HepG2 (cell line): ENCODE measurements around the gene EXOC3L2. TPM values are rescaled to one million over a fixed set of nuclear protein-coding genes. Genes with fewer than 3 reads are reported as not detected.

ENCODE experiments used
- MTA1 ChIP-seq: sonication (generic); formaldehyde crosslinking; IDR thresholded peaks from 2 replicates; pipeline ENCODE4 v1.4.0; 2020; ENCODE audit warnings: missing genetic modification reagents, mild to moderate bottlenecking, borderline replicate concordance
- PPARG ChIP-seq: conservative IDR thresholded peaks from 2 replicates; pipeline ENCODE4 v1.6.1; 2016; ENCODE audit warnings: missing biosample characterization, missing genetic modification reagents
- THAP11 ChIP-seq: IDR thresholded peaks from 2 replicates; pipeline ENCODE4 v1.6.1; 2016; ENCODE audit warnings: missing biosample characterization, missing genetic modification reagents
- ZBTB7B ChIP-seq: sonication (generic); formaldehyde crosslinking; IDR thresholded peaks from 2 replicates; pipeline ENCODE4 v1.4.0; 2020; ENCODE audit warnings: missing genetic modification reagents
- ZNF350 ChIP-seq: sonication (generic); formaldehyde crosslinking; IDR thresholded peaks from 2 replicates; pipeline ENCODE4 v1.4.0; 2020; ENCODE audit warnings: mild to moderate bottlenecking, low read depth, missing genetic modification reagents, borderline replicate concordance
- ZNF362 ChIP-seq: sonication (generic); formaldehyde crosslinking; IDR thresholded peaks from 2 replicates; pipeline ENCODE4 v1.4.0; 2020; ENCODE audit warnings: missing genetic modification reagents, mild to moderate bottlenecking, borderline replicate concordance
- ZNF441 ChIP-seq: sonication (generic); formaldehyde crosslinking; IDR thresholded peaks from 2 replicates; pipeline ENCODE4 v1.7.0; 2021; ENCODE audit warnings: missing genetic modification reagents, borderline replicate concordance
- ZNF792 ChIP-seq: IDR thresholded peaks from 2 replicates; pipeline ENCODE4 v1.6.1; 2016
- polyA plus RNA-seq, 8 experiments: library from polyadenylated mRNA; depleted of rRNA in 3 of 8; stranded (reverse) in 7 of 8; unstranded in 1 of 8; fragments of >200 nt; fragmentation: Illumina TruSeq in 4 of 8; extraction: Trizol in 4 of 8; gene quantifications; 2 replicates each; pipeline versions ENCODE4 v1.2.1 to v1.2.3, GENCODE V29; 2011 to 2016; ENCODE audit warnings: low read depth in 4 of 8, missing spikeins in 1 of 8, mixed read lengths in 1 of 8; ENCODE audit not compliant: insufficient read depth in 1 of 8
- total RNA-seq, 5 experiments: library from RNA; depleted of rRNA; stranded (reverse); fragments of >200 nt; fragmentation: Illumina TruSeq; extraction: Trizol; gene quantifications; 2 replicates each; pipeline ENCODE4 v1.2.3, GENCODE V29; 2016; ENCODE audit warnings: low read depth in 1 of 5
- TF ChIP-seq, protein P1 (sequence below): sonication (generic); formaldehyde crosslinking; IDR thresholded peaks from 2 replicates; pipeline ENCODE4 v1.4.0; 2020; ENCODE audit warnings: missing genetic modification reagents, low read depth, mild to moderate bottlenecking, borderline replicate concordance
- TF ChIP-seq, protein P2 (sequence below): sonication (generic); formaldehyde crosslinking; IDR thresholded peaks from 2 replicates; pipeline ENCODE4 v1.4.0; 2020; ENCODE audit warnings: mild to moderate bottlenecking, missing genetic modification reagents
- TF ChIP-seq, protein P3 (sequence below): sonication (generic); formaldehyde crosslinking; IDR thresholded peaks from 2 replicates; pipeline ENCODE4 v1.5.0; 2020; ENCODE audit warnings: mild to moderate bottlenecking, missing genetic modification reagents, moderate library complexity

Gene EXOC3L2
- total and polyA plus RNA-seq, 2 of the 13 experiments (the other 11 are each of a cell fraction or from before 2014, with no cell fraction given) = 0.21 TPM; not detected in 1

GRCh38 chr19:45168767-45169351, 76.3 kb downstream of the EXOC3L2 start (continued):
- TF ChIP-seq, protein P1, sequence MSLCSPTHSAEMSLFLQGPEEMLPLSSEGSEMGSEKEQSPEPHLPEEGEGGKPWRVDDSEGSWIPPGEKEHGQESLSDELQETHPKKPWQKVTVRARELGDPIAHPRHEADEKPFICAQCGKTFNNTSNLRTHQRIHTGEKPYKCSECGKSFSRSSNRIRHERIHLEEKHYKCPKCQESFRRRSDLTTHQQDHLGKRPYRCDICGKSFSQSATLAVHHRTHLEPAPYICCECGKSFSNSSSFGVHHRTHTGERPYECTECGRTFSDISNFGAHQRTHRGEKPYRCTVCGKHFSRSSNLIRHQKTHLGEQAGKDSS (CRISPR knock-in tag) = peak; percentile 72; the same call in 1 of the 2 replicates
- TF ChIP-seq, protein P2, sequence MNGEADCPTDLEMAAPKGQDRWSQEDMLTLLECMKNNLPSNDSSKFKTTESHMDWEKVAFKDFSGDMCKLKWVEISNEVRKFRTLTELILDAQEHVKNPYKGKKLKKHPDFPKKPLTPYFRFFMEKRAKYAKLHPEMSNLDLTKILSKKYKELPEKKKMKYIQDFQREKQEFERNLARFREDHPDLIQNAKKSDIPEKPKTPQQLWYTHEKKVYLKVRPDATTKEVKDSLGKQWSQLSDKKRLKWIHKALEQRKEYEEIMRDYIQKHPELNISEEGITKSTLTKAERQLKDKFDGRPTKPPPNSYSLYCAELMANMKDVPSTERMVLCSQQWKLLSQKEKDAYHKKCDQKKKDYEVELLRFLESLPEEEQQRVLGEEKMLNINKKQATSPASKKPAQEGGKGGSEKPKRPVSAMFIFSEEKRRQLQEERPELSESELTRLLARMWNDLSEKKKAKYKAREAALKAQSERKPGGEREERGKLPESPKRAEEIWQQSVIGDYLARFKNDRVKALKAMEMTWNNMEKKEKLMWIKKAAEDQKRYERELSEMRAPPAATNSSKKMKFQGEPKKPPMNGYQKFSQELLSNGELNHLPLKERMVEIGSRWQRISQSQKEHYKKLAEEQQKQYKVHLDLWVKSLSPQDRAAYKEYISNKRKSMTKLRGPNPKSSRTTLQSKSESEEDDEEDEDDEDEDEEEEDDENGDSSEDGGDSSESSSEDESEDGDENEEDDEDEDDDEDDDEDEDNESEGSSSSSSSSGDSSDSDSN (CRISPR knock-in tag) = peak; percentile 46; the same call in 1 of the 2 replicates
- TF ChIP-seq MTA1 (CRISPR knock-in tag) = 0 out of 2 replicates have a peak, but pooled peaks have one; percentile 29
- peak; percentile 45; the same call in 1 of the 2 replicates for TF ChIP-seq THAP11
- no peak for TF ChIP-seq ZNF362
- peak; percentile 71 for TF ChIP-seq PPARG
- TF ChIP-seq, protein P3, sequence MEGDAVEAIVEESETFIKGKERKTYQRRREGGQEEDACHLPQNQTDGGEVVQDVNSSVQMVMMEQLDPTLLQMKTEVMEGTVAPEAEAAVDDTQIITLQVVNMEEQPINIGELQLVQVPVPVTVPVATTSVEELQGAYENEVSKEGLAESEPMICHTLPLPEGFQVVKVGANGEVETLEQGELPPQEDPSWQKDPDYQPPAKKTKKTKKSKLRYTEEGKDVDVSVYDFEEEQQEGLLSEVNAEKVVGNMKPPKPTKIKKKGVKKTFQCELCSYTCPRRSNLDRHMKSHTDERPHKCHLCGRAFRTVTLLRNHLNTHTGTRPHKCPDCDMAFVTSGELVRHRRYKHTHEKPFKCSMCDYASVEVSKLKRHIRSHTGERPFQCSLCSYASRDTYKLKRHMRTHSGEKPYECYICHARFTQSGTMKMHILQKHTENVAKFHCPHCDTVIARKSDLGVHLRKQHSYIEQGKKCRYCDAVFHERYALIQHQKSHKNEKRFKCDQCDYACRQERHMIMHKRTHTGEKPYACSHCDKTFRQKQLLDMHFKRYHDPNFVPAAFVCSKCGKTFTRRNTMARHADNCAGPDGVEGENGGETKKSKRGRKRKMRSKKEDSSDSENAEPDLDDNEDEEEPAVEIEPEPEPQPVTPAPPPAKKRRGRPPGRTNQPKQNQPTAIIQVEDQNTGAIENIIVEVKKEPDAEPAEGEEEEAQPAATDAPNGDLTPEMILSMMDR (CRISPR knock-in tag) = peak; percentile 81
- peak; percentile 45; the same call in 1 of the 2 replicates for TF ChIP-seq ZNF350 (CRISPR knock-in tag)
- 0 out of 2 replicates have a peak, but pooled peaks have one; percentile 17 for TF ChIP-seq ZNF441 (CRISPR knock-in tag)
- TF ChIP-seq ZBTB7B (CRISPR knock-in tag) = no peak
- peak; percentile 41; the same call in 1 of the 2 replicates for TF ChIP-seq ZNF792 (CRISPR knock-in tag)
